HepG2 (cell line): ENCODE results near the gene SPATA13. TPM values are rescaled to one million over a fixed set of nuclear protein-coding genes. Genes with fewer than 3 reads are reported as not detected.
A peak's percentile ranks its signal among the peaks of the same experiment; 100 is the strongest.

Experiments
- FIP1L1 ChIP-seq: fragments of 200-400 bp; formaldehyde crosslinking; IDR thresholded peaks from 2 replicates; pipeline ENCODE4 v1.6.1; 2018; ENCODE audit warnings: low read depth, mild to moderate bottlenecking, low read length, moderate library complexity, borderline replicate concordance; ENCODE audit not compliant: insufficient read depth
- FOXK2 ChIP-seq: fragments of 450-650 bp; IDR thresholded peaks from 2 replicates; pipeline ENCODE4 v1.6.1; 2016
- JUNB ChIP-seq: sonication (generic); formaldehyde crosslinking; IDR thresholded peaks from 2 replicates; pipeline ENCODE4 v1.8.0; 2022; ENCODE audit warnings: missing genetic modification reagents, mild to moderate bottlenecking, borderline replicate concordance
- KAT2B ChIP-seq: fragments of 150-350 bp; IDR thresholded peaks from 2 replicates; pipeline ENCODE4 v1.6.1; 2014; ENCODE audit warnings: low read depth, low read length, borderline replicate concordance
- KDM2A ChIP-seq: sonication (generic); formaldehyde crosslinking; IDR thresholded peaks from 2 replicates; pipeline ENCODE4 v1.4.0; 2020; ENCODE audit warnings: low read depth, missing genetic modification reagents, borderline replicate concordance
- NR2F2 ChIP-seq: IDR thresholded peaks from 2 replicates; pipeline ENCODE4 v1.6.1; 2012; ENCODE audit warnings: low read depth, inconsistent platforms, borderline replicate concordance
- XRCC5 ChIP-seq: fragments of 200-400 bp; formaldehyde crosslinking; optimal IDR thresholded peaks from 2 replicates; pipeline ENCODE3; 2017; ENCODE audit warnings: mild to moderate bottlenecking, low read length
- ZNF570 ChIP-seq: sonication (generic); formaldehyde crosslinking; IDR thresholded peaks from 2 replicates; pipeline ENCODE4 v1.4.0; 2020; ENCODE audit warnings: mild to moderate bottlenecking, missing genetic modification reagents, borderline replicate concordance
- ZNF772 ChIP-seq: sonication (generic); formaldehyde crosslinking; IDR thresholded peaks from 2 replicates; pipeline ENCODE4 v1.5.0; 2020; ENCODE audit warnings: mild to moderate bottlenecking, missing genetic modification reagents
- polyA plus RNA-seq, 8 experiments: library from polyadenylated mRNA; depleted of rRNA in 3 of 8; stranded (reverse) in 7 of 8; unstranded in 1 of 8; fragments of >200 nt; fragmentation: Illumina TruSeq in 4 of 8; extraction: Trizol in 4 of 8; gene quantifications; 2 replicates each; pipeline versions ENCODE4 v1.2.1 to v1.2.3, GENCODE V29; 2011 to 2016; ENCODE audit warnings: low read depth in 4 of 8, missing spikeins in 1 of 8, mixed read lengths in 1 of 8; ENCODE audit not compliant: insufficient read depth in 1 of 8
- total RNA-seq, 5 experiments: library from RNA; depleted of rRNA; stranded (reverse); fragments of >200 nt; fragmentation: Illumina TruSeq; extraction: Trizol; gene quantifications; 2 replicates each; pipeline ENCODE4 v1.2.3, GENCODE V29; 2016; ENCODE audit warnings: low read depth in 1 of 5
- TF ChIP-seq, protein P1 (sequence below): sonication (generic); formaldehyde crosslinking; IDR thresholded peaks from 2 replicates; pipeline ENCODE4 v1.5.1; 2020; ENCODE audit warnings: mild to moderate bottlenecking, missing genetic modification reagents, borderline replicate concordance
- TF ChIP-seq, protein P2 (sequence below): sonication (generic); formaldehyde crosslinking; IDR thresholded peaks from 2 replicates; pipeline ENCODE4 v1.4.0; 2020; ENCODE audit warnings: mild to moderate bottlenecking, missing genetic modification reagents
- TF ChIP-seq, protein P3 (sequence below): sonication (generic); formaldehyde crosslinking; IDR thresholded peaks from 2 replicates; pipeline ENCODE4 v1.5.0; 2020; ENCODE audit warnings: mild to moderate bottlenecking, missing genetic modification reagents
- TF ChIP-seq, protein P4 (sequence below): sonication (generic); formaldehyde crosslinking; IDR thresholded peaks from 2 replicates; pipeline ENCODE4 v1.4.0; 2020; ENCODE audit warnings: missing genetic modification reagents

The SPATA13 gene
- total and polyA plus RNA-seq, 2 of the 13 experiments (the other 11 are each of a cell fraction or from before 2014, with no cell fraction given): 11.3 to 14.2 TPM

DNA sequence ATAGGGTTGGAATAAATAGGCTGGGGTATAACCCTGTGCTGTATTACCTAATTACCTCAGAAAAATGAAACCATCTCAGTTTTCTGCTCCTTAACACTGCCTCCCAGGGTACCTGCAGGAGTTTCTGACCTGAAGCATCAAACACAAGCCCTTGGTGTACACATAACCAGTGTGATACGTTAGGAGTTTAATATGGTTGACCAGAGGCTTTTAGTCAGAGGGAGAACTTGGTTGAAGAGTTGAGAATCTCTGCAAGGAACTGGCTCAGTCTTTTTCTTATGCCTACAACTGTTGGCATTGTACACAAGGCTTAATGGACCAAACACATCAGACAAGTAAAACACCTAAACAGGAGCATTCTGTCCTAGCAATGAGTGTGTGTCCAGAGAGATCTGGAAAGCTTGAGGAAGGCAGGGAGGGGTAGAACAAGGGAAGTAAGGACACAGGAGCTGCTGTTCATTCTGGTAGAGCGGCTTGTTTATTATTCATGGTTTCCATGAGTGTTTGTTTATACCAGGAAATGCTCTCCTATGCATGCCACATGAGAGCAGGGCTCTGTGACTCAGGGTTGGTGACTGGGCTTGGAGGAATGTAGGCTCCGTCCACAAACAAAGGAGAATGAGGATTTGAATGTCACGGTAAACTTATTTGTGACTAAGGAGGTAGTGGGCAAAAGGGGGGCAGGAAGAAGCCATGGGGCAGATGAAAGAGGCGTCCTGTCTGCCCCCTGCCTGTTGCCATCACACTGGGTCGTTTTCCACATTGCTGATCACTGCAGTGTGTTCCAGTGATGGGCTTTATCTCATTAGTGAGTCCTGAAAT is 11.9 kb upstream of the SPATA13 start (continued):
- TF ChIP-seq, protein P1, sequence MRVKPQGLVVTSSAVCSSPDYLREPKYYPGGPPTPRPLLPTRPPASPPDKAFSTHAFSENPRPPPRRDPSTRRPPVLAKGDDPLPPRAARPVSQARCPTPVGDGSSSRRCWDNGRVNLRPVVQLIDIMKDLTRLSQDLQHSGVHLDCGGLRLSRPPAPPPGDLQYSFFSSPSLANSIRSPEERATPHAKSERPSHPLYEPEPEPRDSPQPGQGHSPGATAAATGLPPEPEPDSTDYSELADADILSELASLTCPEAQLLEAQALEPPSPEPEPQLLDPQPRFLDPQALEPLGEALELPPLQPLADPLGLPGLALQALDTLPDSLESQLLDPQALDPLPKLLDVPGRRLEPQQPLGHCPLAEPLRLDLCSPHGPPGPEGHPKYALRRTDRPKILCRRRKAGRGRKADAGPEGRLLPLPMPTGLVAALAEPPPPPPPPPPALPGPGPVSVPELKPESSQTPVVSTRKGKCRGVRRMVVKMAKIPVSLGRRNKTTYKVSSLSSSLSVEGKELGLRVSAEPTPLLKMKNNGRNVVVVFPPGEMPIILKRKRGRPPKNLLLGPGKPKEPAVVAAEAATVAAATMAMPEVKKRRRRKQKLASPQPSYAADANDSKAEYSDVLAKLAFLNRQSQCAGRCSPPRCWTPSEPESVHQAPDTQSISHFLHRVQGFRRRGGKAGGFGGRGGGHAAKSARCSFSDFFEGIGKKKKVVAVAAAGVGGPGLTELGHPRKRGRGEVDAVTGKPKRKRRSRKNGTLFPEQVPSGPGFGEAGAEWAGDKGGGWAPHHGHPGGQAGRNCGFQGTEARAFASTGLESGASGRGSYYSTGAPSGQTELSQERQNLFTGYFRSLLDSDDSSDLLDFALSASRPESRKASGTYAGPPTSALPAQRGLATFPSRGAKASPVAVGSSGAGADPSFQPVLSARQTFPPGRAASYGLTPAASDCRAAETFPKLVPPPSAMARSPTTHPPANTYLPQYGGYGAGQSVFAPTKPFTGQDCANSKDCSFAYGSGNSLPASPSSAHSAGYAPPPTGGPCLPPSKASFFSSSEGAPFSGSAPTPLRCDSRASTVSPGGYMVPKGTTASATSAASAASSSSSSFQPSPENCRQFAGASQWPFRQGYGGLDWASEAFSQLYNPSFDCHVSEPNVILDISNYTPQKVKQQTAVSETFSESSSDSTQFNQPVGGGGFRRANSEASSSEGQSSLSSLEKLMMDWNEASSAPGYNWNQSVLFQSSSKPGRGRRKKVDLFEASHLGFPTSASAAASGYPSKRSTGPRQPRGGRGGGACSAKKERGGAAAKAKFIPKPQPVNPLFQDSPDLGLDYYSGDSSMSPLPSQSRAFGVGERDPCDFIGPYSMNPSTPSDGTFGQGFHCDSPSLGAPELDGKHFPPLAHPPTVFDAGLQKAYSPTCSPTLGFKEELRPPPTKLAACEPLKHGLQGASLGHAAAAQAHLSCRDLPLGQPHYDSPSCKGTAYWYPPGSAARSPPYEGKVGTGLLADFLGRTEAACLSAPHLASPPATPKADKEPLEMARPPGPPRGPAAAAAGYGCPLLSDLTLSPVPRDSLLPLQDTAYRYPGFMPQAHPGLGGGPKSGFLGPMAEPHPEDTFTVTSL (CRISPR knock-in tag): peak; percentile 76
- peak; percentile 65; the same call in 1 of the 2 replicates for TF ChIP-seq JUNB (CRISPR knock-in tag)
- TF ChIP-seq KAT2B: no peak
- no peak for TF ChIP-seq ZNF570 (CRISPR knock-in tag)
- TF ChIP-seq, protein P2, sequence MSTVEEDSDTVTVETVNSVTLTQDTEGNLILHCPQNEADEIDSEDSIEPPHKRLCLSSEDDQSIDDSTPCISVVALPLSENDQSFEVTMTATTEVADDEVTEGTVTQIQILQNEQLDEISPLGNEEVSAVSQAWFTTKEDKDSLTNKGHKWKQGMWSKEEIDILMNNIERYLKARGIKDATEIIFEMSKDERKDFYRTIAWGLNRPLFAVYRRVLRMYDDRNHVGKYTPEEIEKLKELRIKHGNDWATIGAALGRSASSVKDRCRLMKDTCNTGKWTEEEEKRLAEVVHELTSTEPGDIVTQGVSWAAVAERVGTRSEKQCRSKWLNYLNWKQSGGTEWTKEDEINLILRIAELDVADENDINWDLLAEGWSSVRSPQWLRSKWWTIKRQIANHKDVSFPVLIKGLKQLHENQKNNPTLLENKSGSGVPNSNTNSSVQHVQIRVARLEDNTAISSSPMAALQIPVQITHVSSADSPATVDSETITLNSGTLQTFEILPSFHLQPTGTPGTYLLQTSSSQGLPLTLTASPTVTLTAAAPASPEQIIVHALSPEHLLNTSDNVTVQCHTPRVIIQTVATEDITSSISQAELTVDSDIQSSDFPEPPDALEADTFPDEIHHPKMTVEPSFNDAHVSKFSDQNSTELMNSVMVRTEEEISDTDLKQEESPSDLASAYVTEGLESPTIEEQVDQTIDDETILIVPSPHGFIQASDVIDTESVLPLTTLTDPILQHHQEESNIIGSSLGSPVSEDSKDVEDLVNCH (CRISPR knock-in tag): no peak
- TF ChIP-seq ZNF772 (CRISPR knock-in tag): no peak
- TF ChIP-seq, protein P3, sequence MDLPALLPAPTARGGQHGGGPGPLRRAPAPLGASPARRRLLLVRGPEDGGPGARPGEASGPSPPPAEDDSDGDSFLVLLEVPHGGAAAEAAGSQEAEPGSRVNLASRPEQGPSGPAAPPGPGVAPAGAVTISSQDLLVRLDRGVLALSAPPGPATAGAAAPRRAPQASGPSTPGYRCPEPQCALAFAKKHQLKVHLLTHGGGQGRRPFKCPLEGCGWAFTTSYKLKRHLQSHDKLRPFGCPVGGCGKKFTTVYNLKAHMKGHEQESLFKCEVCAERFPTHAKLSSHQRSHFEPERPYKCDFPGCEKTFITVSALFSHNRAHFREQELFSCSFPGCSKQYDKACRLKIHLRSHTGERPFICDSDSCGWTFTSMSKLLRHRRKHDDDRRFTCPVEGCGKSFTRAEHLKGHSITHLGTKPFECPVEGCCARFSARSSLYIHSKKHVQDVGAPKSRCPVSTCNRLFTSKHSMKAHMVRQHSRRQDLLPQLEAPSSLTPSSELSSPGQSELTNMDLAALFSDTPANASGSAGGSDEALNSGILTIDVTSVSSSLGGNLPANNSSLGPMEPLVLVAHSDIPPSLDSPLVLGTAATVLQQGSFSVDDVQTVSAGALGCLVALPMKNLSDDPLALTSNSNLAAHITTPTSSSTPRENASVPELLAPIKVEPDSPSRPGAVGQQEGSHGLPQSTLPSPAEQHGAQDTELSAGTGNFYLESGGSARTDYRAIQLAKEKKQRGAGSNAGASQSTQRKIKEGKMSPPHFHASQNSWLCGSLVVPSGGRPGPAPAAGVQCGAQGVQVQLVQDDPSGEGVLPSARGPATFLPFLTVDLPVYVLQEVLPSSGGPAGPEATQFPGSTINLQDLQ (CRISPR knock-in tag): no peak
- TF ChIP-seq XRCC5: peak; percentile 54
- no peak for TF ChIP-seq NR2F2
- TF ChIP-seq, protein P4, sequence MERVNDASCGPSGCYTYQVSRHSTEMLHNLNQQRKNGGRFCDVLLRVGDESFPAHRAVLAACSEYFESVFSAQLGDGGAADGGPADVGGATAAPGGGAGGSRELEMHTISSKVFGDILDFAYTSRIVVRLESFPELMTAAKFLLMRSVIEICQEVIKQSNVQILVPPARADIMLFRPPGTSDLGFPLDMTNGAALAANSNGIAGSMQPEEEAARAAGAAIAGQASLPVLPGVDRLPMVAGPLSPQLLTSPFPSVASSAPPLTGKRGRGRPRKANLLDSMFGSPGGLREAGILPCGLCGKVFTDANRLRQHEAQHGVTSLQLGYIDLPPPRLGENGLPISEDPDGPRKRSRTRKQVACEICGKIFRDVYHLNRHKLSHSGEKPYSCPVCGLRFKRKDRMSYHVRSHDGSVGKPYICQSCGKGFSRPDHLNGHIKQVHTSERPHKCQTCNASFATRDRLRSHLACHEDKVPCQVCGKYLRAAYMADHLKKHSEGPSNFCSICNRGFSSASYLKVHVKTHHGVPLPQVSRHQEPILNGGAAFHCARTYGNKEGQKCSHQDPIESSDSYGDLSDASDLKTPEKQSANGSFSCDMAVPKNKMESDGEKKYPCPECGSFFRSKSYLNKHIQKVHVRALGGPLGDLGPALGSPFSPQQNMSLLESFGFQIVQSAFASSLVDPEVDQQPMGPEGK (CRISPR knock-in tag): no peak
- TF ChIP-seq KDM2A (CRISPR knock-in tag): 0 out of 2 replicates have a peak, but pooled peaks have one; percentile 16
- peak; percentile 83; the same call in 1 of the 2 replicates for TF ChIP-seq FOXK2
- no peak for TF ChIP-seq FIP1L1
